ENCODE data around the gene HMX3.

- TF ChIP-seq CTCF (IDR thresholded peaks at IDR 0.05) (no peak), POLR2A (IDR thresholded peaks at IDR 0.05) (no peak)
These were observed 805 bp upstream of the HMX3 start for GRCh38 chr10:123134915-123135414.
